ENCODE measurements around the gene CDCA8. TPM values are rescaled to one million over a fixed set of nuclear protein-coding genes. Genes with fewer than 3 reads are reported as not detected.

CDCA8 gene
- total and polyA plus RNA-seq, 2 of the 13 experiments (the other 11 are each of a cell fraction or from before 2014, with no cell fraction given): 24.1 to 38.6 TPM

- no peak for TF ChIP-seq BCLAF1 (IDR thresholded peaks at IDR 0.05)
- TF ChIP-seq ZNF232 (CRISPR knock-in tag; IDR thresholded peaks at IDR 0.05; ENCODE audit: borderline replicate concordance): 0 out of 2 replicates have a peak, but pooled peaks have one; percentile 38
- no peak for TF ChIP-seq EEA1 (CRISPR knock-in tag; IDR thresholded peaks at IDR 0.05; ENCODE audit: borderline replicate concordance)
- TF ChIP-seq ZNF331 (CRISPR knock-in tag; IDR thresholded peaks at IDR 0.05): peak; percentile 44; the same call in 1 of the 2 replicates
- peak; percentile 24; the same call in 1 of the 2 replicates for TF ChIP-seq TARDBP (CRISPR knock-in tag; IDR thresholded peaks at IDR 0.05)
- no peak for TF ChIP-seq ZNF30 (CRISPR knock-in tag; IDR thresholded peaks at IDR 0.05)
- peak; percentile 83 for TF ChIP-seq RARA (CRISPR knock-in tag; IDR thresholded peaks at IDR 0.05)
- 0 out of 2 replicates have a peak, but pooled peaks have one; percentile 50 for TF ChIP-seq MEIS1 (CRISPR knock-in tag; IDR thresholded peaks at IDR 0.05; ENCODE audit: borderline replicate concordance)
- TF ChIP-seq CBFB (CRISPR knock-in tag; IDR thresholded peaks at IDR 0.05): 0 out of 2 replicates have a peak, but pooled peaks have one; percentile 33
- 0 out of 2 replicates have a peak, but pooled peaks have one; percentile 19 for TF ChIP-seq MIXL1 (CRISPR knock-in tag; IDR thresholded peaks at IDR 0.05)
- TF ChIP-seq GZF1 (CRISPR knock-in tag; IDR thresholded peaks at IDR 0.05): no peak
- TF ChIP-seq ZFY (CRISPR knock-in tag; IDR thresholded peaks at IDR 0.05): peak; percentile 61
- TF ChIP-seq DPF2 (CRISPR knock-in tag; IDR thresholded peaks at IDR 0.05; ENCODE audit: borderline replicate concordance, low read depth): 0 out of 2 replicates have a peak, but pooled peaks have one; percentile 39
- no peak for TF ChIP-seq MEF2D (CRISPR knock-in tag; IDR thresholded peaks at IDR 0.05)
- TF ChIP-seq LRRFIP1 (CRISPR knock-in tag; conservative IDR thresholded peaks at IDR 0.05): no peak
- TF ChIP-seq ZFP90 (CRISPR knock-in tag; IDR thresholded peaks at IDR 0.05; ENCODE audit: borderline replicate concordance): no peak
- TF ChIP-seq ZNF12 (CRISPR knock-in tag; IDR thresholded peaks at IDR 0.05): 0 out of 2 replicates have a peak, but pooled peaks have one; percentile 32
- TF ChIP-seq FOXA3 (CRISPR knock-in tag; IDR thresholded peaks at IDR 0.05): peak; percentile 85
- no peak for TF ChIP-seq KDM1A (CRISPR knock-in tag; IDR thresholded peaks at IDR 0.05)
- TF ChIP-seq NCOA2 (CRISPR knock-in tag; IDR thresholded peaks at IDR 0.05): peak; percentile 51
- peak; percentile 56; the same call in 1 of the 2 replicates for TF ChIP-seq REPIN1 (CRISPR knock-in tag; IDR thresholded peaks at IDR 0.05; ENCODE audit: borderline replicate concordance, low read depth)
- 0 out of 2 replicates have a peak, but pooled peaks have one; percentile 19 for TF ChIP-seq ZNF362 (CRISPR knock-in tag; IDR thresholded peaks at IDR 0.05; ENCODE audit: borderline replicate concordance)
- no peak for TF ChIP-seq PTBP1 (IDR thresholded peaks at IDR 0.05; ENCODE audit: low read depth, low read length, poor library complexity, severe bottlenecking)
- peak; percentile 63; the same call in 1 of the 2 replicates for TF ChIP-seq THAP11 (CRISPR knock-in tag; IDR thresholded peaks at IDR 0.05)
- TF ChIP-seq MEIS2 (CRISPR knock-in tag; IDR thresholded peaks at IDR 0.05): 0 out of 2 replicates have a peak, but pooled peaks have one; percentile 35
Observed at GRCh38 chr1:37723390-37724078, 31.2 kb downstream of the CDCA8 start (continued).

Data from HepG2 (cell line).